Right cardiac atrium (tissue), 5 donors: ENCODE data around the gene WRNIP1. TPM values are rescaled to one million over a fixed set of nuclear protein-coding genes. Genes with fewer than 3 reads are reported as not detected.

Experiments used
- ATAC-seq, 2 donors: fragments of 200-7000 bp; cut with Tn5 transposase; one replicate each; pipeline versions ENCODE4 v1.8.0 to v1.9.1; 2020; ENCODE audit warnings: moderate library complexity in 2 of 2, mild to moderate bottlenecking in 1 of 2
- DNase-seq, 3 donors: peaks; one replicate each; pipeline ENCODE4 v3.0.0-alpha.2; 2020
- H3K27ac ChIP-seq: one replicate; pipeline ENCODE4 v1.5.1; 2013; ENCODE audit warnings: mild to moderate bottlenecking, low read length, control low read depth, moderate library complexity
- H3K27me3 ChIP-seq: one replicate; pipeline ENCODE4 v1.6.1; 2013; ENCODE audit not compliant: control insufficient read depth, insufficient read depth
- H3K4me1 ChIP-seq: one replicate; pipeline ENCODE4 v1.6.1; 2013; ENCODE audit warnings: low read length; ENCODE audit not compliant: control insufficient read depth, insufficient read depth
- H3K4me3 ChIP-seq: one replicate; pipeline ENCODE4 v1.5.1; 2013; ENCODE audit warnings: low read length, control low read depth
- H3K9me3 ChIP-seq: one replicate; pipeline ENCODE4 v1.6.1; 2013; ENCODE audit warnings: low read length; ENCODE audit not compliant: control insufficient read depth
- WGBS: extraction: QIAGEN DNeasy Blood & Tissue Kit; methylation state at CpG from one replicate; pipeline ENCODE4 v1.1.7; 2013; 5-methylcytosine and 5-hydroxymethylcytosine counted together
- intact Hi-C, 4 donors: fragments of 100-400 bp; cut with DNase I; formaldehyde crosslinking; loops; one replicate each; pipeline versions ENCODE4 v1.11.0 to v1.14.0; 2022 to 2023
- polyA plus RNA-seq: library from polyadenylated mRNA; stranded (reverse); fragments of 200-250 nt; gene quantifications from one replicate; pipeline ENCODE4 v1.2.3, GENCODE V29; 2013
- total RNA-seq, 4 donors: library from RNA; stranded (reverse); fragmentation: NEBNext Ultra II Directional; extraction: Animal tissue kit (Norgen Biotek cat#: 25700); gene quantifications; one replicate each; pipeline ENCODE4 v1.2.1, GENCODE V29; 2021
- donor health status: healthy with polysubstance abuse.
- donor health status: DM: no; HTN: yes; CAD: no.
- donor health status: DM: no; HTN: no; CAD: no.
- donor health status: DM: no; HTN: yes; CAD: no; lungs with severe emphysema.
- donor health status: DM: yes; HTN: yes; CAD: no.

The WRNIP1 gene
- total and polyA plus RNA-seq, 5 donors = 34.7 to 49.3 (median 44.1) TPM

GRCh38 chr6:2730353-2731107 lies 34.7 kb upstream of the WRNIP1 start:
- no peak for DNase-seq
- 68% methylated on average over 9 of the region's 9 CpGs for WGBS
- no peaks in the 10 kb centered on the region for H3K9me3 ChIP-seq
- H3K4me3 ChIP-seq = no peak overlapping the region
- peak overlapping the region; percentile 8 for H3K27ac ChIP-seq
- no peak for ATAC-seq
- intact Hi-C loops = no loop called here
- H3K27me3 ChIP-seq = no peaks in the 10 kb centered on the region
- peaks cover 5% of the 10 kb centered on the region for H3K4me1 ChIP-seq

GRCh38 chr6:2731281-2731909 lies 33.8 kb upstream of the WRNIP1 start:
- no peak for DNase-seq
- H3K4me3 ChIP-seq = no peak overlapping the region
- 78% methylated on average over 5 of the region's 5 CpGs for WGBS
- peaks cover 5% of the 10 kb centered on the region for H3K4me1 ChIP-seq
- H3K27ac ChIP-seq = peak overlapping the region; percentile 82
- intact Hi-C loops = no loop called here
- no peaks in the 10 kb centered on the region for H3K27me3 ChIP-seq
- no peaks in the 10 kb centered on the region for H3K9me3 ChIP-seq
- no peak for ATAC-seq

DNA sequence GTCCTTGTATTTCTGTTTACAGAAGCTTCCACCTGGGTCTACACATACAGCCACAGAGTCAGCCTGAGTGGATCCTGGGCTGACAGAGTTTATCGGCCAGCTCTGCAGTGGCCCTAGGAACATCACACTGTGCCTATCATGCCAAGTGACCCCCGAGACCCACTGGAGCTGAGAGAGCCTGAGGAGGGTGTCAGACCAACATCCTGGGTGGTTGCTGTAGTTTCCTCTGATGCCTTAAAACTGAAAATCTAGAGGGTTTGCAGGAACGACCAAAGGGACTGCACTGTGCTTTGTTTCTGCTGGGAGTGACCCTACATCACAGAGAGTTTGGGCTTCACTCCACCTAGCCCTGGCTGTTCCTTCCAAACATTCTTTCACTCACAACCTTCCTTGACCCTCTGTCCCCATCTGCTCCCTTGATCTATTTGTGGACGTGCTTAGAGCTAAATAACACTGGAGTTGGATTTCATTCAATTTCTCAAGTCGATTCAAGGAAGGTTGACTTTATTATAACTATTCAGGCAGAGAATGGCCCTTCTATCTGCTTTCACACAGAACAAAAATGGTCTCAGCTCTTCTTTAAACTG lies 32.6 kb upstream of the WRNIP1 start:
- Histone ChIP-seq H3K4me1 (peaks cover 5% of the 10 kb centered on the region), H3K27ac (peak overlapping the region; percentile 82), H3K4me3 (no peak overlapping the region), H3K27me3 (no peaks in the 10 kb centered on the region), H3K9me3 (no peaks in the 10 kb centered on the region)
- DNase-seq (no peak), ATAC-seq (peak; percentile 78 to 82)
- 33% methylated on average over 5 of the region's 5 CpGs for WGBS
- intact Hi-C loops = no loop called here

DNA sequence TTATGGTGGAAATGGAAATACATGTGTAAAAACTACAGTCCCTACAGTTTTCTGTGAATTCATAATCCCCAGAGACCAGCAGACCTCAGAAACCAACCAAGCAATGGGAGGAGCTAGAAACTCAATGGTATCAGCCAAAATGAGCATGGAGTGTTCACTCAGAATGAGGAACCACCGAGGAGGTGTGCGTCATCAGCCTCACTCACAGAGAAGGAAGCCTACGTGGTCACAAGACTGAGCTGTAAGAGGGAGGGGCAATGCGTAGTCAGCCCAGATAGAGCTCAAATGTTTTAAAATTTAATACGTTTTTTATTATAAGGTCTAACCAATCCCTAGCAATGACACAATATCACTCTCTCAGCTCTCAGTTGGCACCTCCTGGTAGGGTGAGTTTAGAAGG lies 31.9 kb upstream of the WRNIP1 start:
- intact Hi-C loops = no loop called here
- no peak overlapping the region for H3K4me3 ChIP-seq
- 59% methylated on average over 5 of the region's 5 CpGs for WGBS
- DNase-seq (peak; percentile 63 to 86 (median 80)), ATAC-seq (peak; percentile 63 to 70)
- no peaks in the 10 kb centered on the region for H3K9me3 ChIP-seq
- H3K4me1 ChIP-seq = peaks cover 5% of the 10 kb centered on the region
- no peaks in the 10 kb centered on the region for H3K27me3 ChIP-seq
- peak overlapping the region; percentile 82 for H3K27ac ChIP-seq

DNA sequence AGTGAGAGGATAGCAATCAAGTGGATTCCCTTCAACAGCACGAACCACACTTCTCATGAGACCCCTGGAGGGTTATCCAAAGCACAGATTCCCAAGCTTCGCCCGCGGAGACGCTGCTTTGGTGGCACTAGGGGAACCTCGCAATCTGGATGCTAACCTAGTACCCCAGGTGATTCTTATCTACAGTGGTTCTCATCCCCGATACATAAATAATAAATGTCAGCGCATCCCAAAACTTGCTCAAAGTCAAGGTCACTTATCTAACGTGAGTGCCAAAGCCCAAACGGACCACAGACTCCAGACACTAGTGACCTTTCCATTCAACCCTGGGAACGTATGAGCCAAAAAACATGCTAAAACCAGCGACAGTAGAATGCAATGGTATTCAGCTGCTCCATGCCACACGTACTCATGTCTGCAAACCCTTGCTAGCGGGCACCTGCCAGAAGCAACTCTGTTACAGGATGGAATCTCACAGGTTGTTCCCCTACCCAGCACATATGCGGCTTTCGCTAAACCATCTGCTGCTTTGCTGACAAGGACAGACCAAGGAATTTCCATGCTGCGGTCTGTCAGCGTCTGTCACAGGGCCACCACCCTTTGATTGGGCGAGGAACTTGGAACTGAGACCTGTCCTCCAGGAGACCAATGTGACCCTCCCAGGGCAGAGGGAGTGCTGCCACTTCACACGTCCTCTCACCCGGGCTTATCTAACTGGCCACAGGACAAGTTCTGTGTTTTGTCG lies 31.3 kb upstream of the WRNIP1 start:
- Histone ChIP-seq H3K27me3 (no peaks in the 10 kb centered on the region), H3K4me3 (no peak overlapping the region), H3K9me3 (no peaks in the 10 kb centered on the region), H3K27ac (peak overlapping the region; percentile 82), H3K4me1 (peaks cover 5% of the 10 kb centered on the region)
- 60% methylated on average over 22 of the region's 22 CpGs for WGBS
- intact Hi-C loops = no loop called here
- DNase-seq (peak; percentile 55 to 75 (median 72)), ATAC-seq (peak; percentile 75 to 83)

- WGBS = 60% methylated on average over 2 of the region's 2 CpGs
- no peak overlapping the region for H3K4me3 ChIP-seq
- H3K27me3 ChIP-seq = no peaks in the 10 kb centered on the region
- intact Hi-C loops = no loop called here
- ATAC-seq = peak in 1 of 2 donors; percentile 53
- H3K27ac ChIP-seq = peak overlapping the region; percentile 33
- H3K4me1 ChIP-seq = peaks cover 5% of the 10 kb centered on the region
- DNase-seq = no peak
- no peaks in the 10 kb centered on the region for H3K9me3 ChIP-seq
Measured at GRCh38 chr6:2734488-2735166, 30.6 kb upstream of the WRNIP1 start.

GRCh38 chr6:2737885-2738284 lies 27.3 kb upstream of the WRNIP1 start:
- no peak for DNase-seq
- Histone ChIP-seq H3K27me3 (no peaks in the 10 kb centered on the region), H3K4me3 (no peak overlapping the region), H3K27ac (no peak overlapping the region), H3K4me1 (no peaks in the 10 kb centered on the region), H3K9me3 (no peaks in the 10 kb centered on the region)
- intact Hi-C loops = no loop called here
- WGBS = 59% methylated on average over 3 of the region's 3 CpGs
- no peak for ATAC-seq

DNA sequence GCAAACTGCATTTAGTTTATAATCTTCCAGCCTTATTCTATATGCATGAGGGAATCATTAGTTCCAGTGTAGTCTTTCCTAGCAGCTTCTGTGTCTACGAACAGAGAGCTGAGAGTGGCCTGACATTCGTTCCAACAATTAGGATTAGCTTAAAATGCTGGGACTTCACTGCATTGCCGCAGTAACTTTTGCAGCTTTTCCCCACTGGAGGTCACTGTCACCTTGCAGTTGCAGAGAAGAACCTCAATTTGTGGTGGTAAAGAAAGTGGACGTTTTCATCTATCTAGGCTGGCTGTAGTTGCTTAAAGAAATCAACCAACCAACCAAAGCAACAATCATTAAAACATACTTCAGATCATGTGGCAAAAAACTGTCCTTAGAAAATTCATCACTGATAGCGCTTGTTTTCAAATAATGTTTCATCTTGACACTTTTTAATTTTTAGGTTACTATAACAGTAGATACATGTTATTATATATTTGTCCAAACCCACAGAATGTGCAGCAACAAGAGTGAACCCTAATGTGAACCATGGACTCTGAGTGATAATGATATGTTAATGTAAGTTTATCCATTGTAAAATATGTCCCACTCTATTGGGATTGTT lies 26.7 kb upstream of the WRNIP1 start:
- DNase-seq (peak in 1 of 3 donors; percentile 61), ATAC-seq (no peak)
- Histone ChIP-seq H3K4me1 (no peaks in the 10 kb centered on the region), H3K9me3 (no peaks in the 10 kb centered on the region), H3K27ac (no peak overlapping the region), H3K27me3 (no peaks in the 10 kb centered on the region), H3K4me3 (no peak overlapping the region)
- intact Hi-C loops = no loop called here
- WGBS = 22% methylated on average over 5 of the region's 5 CpGs

- no peaks in the 10 kb centered on the region for H3K4me1 ChIP-seq
- ATAC-seq (no peak), DNase-seq (no peak)
- intact Hi-C loops = no loop called here
- no peaks in the 10 kb centered on the region for H3K27me3 ChIP-seq
- peak overlapping the region; percentile 42 for H3K27ac ChIP-seq
- no peaks in the 10 kb centered on the region for H3K9me3 ChIP-seq
- H3K4me3 ChIP-seq = no peak overlapping the region
- WGBS = 89% methylated on average over 4 of the region's 4 CpGs
Measured at GRCh38 chr6:2739335-2739734, 25.9 kb upstream of the WRNIP1 start.

DNA sequence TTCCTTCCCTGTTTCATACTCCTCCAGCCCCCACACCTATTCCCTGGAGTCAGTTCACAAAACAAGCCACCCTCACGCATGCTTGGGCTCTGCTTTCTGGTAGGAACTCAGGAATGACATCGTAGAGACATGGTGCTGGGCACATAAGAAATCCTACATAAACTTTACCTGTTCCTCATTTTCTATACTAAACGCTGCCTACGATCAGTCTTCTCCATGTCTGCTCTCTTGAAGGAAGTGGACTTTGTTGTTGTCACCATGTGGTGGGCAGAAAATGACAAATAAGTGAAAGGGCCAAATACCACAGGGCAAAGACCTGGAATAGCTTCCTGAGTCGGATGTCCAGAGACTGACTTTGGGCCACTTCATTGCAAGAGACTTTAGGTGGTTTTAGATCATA lies 24.6 kb upstream of the WRNIP1 start:
- 79% methylated on average over 5 of the region's 5 CpGs for WGBS
- intact Hi-C loops = loop anchor here in 2 of 4 donors (5.0 to 10.0 kb wide), 2 partner anchors 1136 to 1143 kb away; partner anchors contain the start of gene FOXC1 (in 1 of the 2)
- no peak overlapping the region for H3K4me3 ChIP-seq
- H3K27me3 ChIP-seq = no peaks in the 10 kb centered on the region
- no peaks in the 10 kb centered on the region for H3K4me1 ChIP-seq
- ATAC-seq = no peak
- peak overlapping the region; percentile 66 for H3K27ac ChIP-seq
- H3K9me3 ChIP-seq = no peaks in the 10 kb centered on the region
- no peak for DNase-seq
